HG03342 (cell line): ENCODE data around the gene MCF2L2.
"Not testable (repeated sequence)": the region's sequence is repeated elsewhere in the genome, so short reads cannot be mapped to it uniquely, and the experiment has no call there.

Experiments used
- ATAC-seq: cut with Tn5 transposase; IDR thresholded peaks from one replicate; pipeline ENCODE4 v1.9.1; 2021; ENCODE audit warnings: mild to moderate bottlenecking, moderate library complexity; ENCODE audit not compliant: unreplicated experiment

MCF2L2 gene

GRCh38 chr3:183446838-183447205 lies 18.4 kb upstream of the MCF2L2 start:
- ATAC-seq: no peak

- no peak for ATAC-seq
Measured at GRCh38 chr3:183444748-183445147, 16.3 kb upstream of the MCF2L2 start.

- ATAC-seq: no peak
Measured at GRCh38 chr3:183443395-183444385, 15.3 kb upstream of the MCF2L2 start.

- ATAC-seq: no peak
Measured at GRCh38 chr3:183442994-183443393, 14.6 kb upstream of the MCF2L2 start.

- ATAC-seq: not testable (repeated sequence)
Measured at GRCh38 chr3:183440521-183440920, 12.1 kb upstream of the MCF2L2 start.

GRCh38 chr3:183439515-183439914 lies 11.1 kb upstream of the MCF2L2 start:
- ATAC-seq: no peak

- ATAC-seq: no peak
Measured at GRCh38 chr3:183438735-183439134, 10.3 kb upstream of the MCF2L2 start.

GRCh38 chr3:183437666-183438564 lies 9.5 kb upstream of the MCF2L2 start:
- ATAC-seq: no peak

- ATAC-seq: no peak
Measured at GRCh38 chr3:183437061-183437460, 8.6 kb upstream of the MCF2L2 start.

GRCh38 chr3:183435661-183436060 lies 7.2 kb upstream of the MCF2L2 start:
- peak; percentile 73 for ATAC-seq

- no peak for ATAC-seq
Measured at GRCh38 chr3:183434992-183435391, 6.6 kb upstream of the MCF2L2 start.

GRCh38 chr3:183434503-183434902 lies 6.1 kb upstream of the MCF2L2 start:
- no peak for ATAC-seq

GRCh38 chr3:183430325-183430957 lies 2.0 kb upstream of the MCF2L2 start:
- ATAC-seq: no peak

- peak; percentile 31 for ATAC-seq
Measured at GRCh38 chr3:183427876-183428446, 458 bp downstream of the MCF2L2 start.

- ATAC-seq: no peak
Measured at GRCh38 chr3:183427196-183427875, 1.1 kb downstream of the MCF2L2 start.

GRCh38 chr3:183418807-183419206 lies 9.6 kb downstream of the MCF2L2 start:
- not testable (repeated sequence) for ATAC-seq

- ATAC-seq: no peak
Measured at GRCh38 chr3:183411216-183411922, 17.1 kb downstream of the MCF2L2 start.

GRCh38 chr3:183410759-183411158 lies 17.7 kb downstream of the MCF2L2 start:
- ATAC-seq: no peak

GRCh38 chr3:183410280-183410679 lies 18.1 kb downstream of the MCF2L2 start:
- ATAC-seq: no peak

GRCh38 chr3:183409219-183409618 lies 19.2 kb downstream of the MCF2L2 start:
- no peak for ATAC-seq
